GM23338 (cell line): Measurements from ENCODE around the gene ZNF552. TPM values are rescaled to one million over a fixed set of nuclear protein-coding genes. Genes with fewer than 3 reads are reported as not detected.

Source experiments
- ATAC-seq: fragments of 200-7000 bp; cut with Tn5 transposase; 3 replicates; pipeline ENCODE4 v1.9.1; 2020
- DNase-seq: peaks from one replicate; pipeline ENCODE4 v3.0.0-alpha.2; 2015; ENCODE audit warnings: low spot score
- H2AFZ ChIP-seq: fragments of 200-600 bp; sonication (generic); 2 replicates; pipeline ENCODE4 v1.8.0; 2016; ENCODE audit warnings: antibody characterized with exemption, mild to moderate bottlenecking, moderate library complexity
- H3F3A ChIP-seq: fragments of 200-600 bp; sonication (generic); replicated peaks from 2 replicates; pipeline ENCODE4 v1.8.0; 2017; ENCODE audit warnings: antibody characterized with exemption, mixed run types, low read depth
- H3K27ac ChIP-seq: fragments of 200-600 bp; sonication (generic); 2 replicates; pipeline ENCODE4 v1.6.1; 2016; ENCODE audit warnings: low read depth
- H3K27me3 ChIP-seq: fragments of 200-600 bp; sonication (generic); 2 replicates; pipeline ENCODE4 v1.8.0; 2016; ENCODE audit warnings: mild to moderate bottlenecking, mixed run types, moderate library complexity; ENCODE audit not compliant: insufficient read depth
- H3K36me3 ChIP-seq: fragments of 200-600 bp; sonication (generic); 2 replicates; pipeline ENCODE4 v1.8.0; 2016; ENCODE audit warnings: mild to moderate bottlenecking; ENCODE audit not compliant: insufficient read depth
- H3K4me1 ChIP-seq: fragments of 200-600 bp; sonication (generic); 2 replicates; pipeline ENCODE4 v1.8.0; 2016; ENCODE audit warnings: mild to moderate bottlenecking, moderate library complexity; ENCODE audit not compliant: insufficient read depth
- H3K4me2 ChIP-seq: fragments of 200-600 bp; sonication (generic); 2 replicates; pipeline ENCODE4 v1.7.1; 2017; ENCODE audit warnings: mixed run types
- H3K4me3 ChIP-seq: fragments of 200-600 bp; sonication (generic); 2 replicates; pipeline ENCODE4 v1.6.1; 2016; ENCODE audit warnings: mixed run types
- H3K79me2 ChIP-seq: fragments of 200-600 bp; sonication (generic); replicated peaks from 2 replicates; pipeline ENCODE4 v1.8.0; 2017; ENCODE audit warnings: mild to moderate bottlenecking; ENCODE audit not compliant: insufficient read depth
- H3K9me2 ChIP-seq: fragments of 200-600 bp; sonication (generic); 2 replicates; pipeline ENCODE4 v1.8.0; 2017; ENCODE audit not compliant: insufficient read depth
- H4K20me1 ChIP-seq: fragments of 200-600 bp; sonication (generic); replicated peaks from 2 replicates; pipeline ENCODE4 v1.8.0; 2017; ENCODE audit warnings: mild to moderate bottlenecking; ENCODE audit not compliant: insufficient read depth
- H3K27ac Mint-ChIP-seq: 2 replicates; pipeline ENCODE4 v1.8.0; 2020; ENCODE audit warnings: inconsistent platforms, mild to moderate bottlenecking, moderate library complexity, mixed read lengths
- H3K27me3 Mint-ChIP-seq: 3 replicates; pipeline ENCODE4 v1.8.0; 2022; ENCODE audit warnings: low read depth, mild to moderate bottlenecking, moderate library complexity, mixed read lengths, inconsistent platforms; ENCODE audit not compliant: insufficient read depth, poor library complexity
- H3K36me3 Mint-ChIP-seq: 3 replicates; pipeline ENCODE4 v1.8.0; 2021; ENCODE audit warnings: low read depth, mild to moderate bottlenecking, inconsistent platforms, moderate library complexity, mixed read lengths
- H3K4me1 Mint-ChIP-seq: 3 replicates; pipeline ENCODE4 v1.8.0; 2020; ENCODE audit warnings: mild to moderate bottlenecking, inconsistent platforms, mixed read lengths
- H3K4me3 Mint-ChIP-seq: 3 replicates; pipeline ENCODE4 v1.8.0; 2021; ENCODE audit warnings: moderate library complexity, mild to moderate bottlenecking, inconsistent platforms, mixed read lengths
- H3K9me3 Mint-ChIP-seq: 3 replicates; pipeline ENCODE4 v1.8.0; 2020; ENCODE audit warnings: moderate library complexity, mild to moderate bottlenecking, inconsistent platforms, mixed read lengths
- CREB1 ChIP-seq: fragments of 250-450 bp; sonication (Bioruptor Pico); IDR thresholded peaks from 2 replicates; pipeline ENCODE4 v1.5.0; 2020; ENCODE audit warnings: low read depth, mild to moderate bottlenecking, moderate library complexity
- ETS1 ChIP-seq: IDR thresholded peaks from 2 replicates; pipeline ENCODE4 v1.6.1; 2016; ENCODE audit warnings: antibody characterized with exemption
- EZH2 ChIP-seq: fragments of 200-600 bp; sonication (generic); IDR thresholded peaks from one replicate; pipeline ENCODE4 v1.8.0; 2017; ENCODE audit warnings: antibody characterized with exemption, mild to moderate bottlenecking, low read depth; ENCODE audit not compliant: unreplicated experiment
- JUNB ChIP-seq: IDR thresholded peaks from one replicate; pipeline ENCODE4 v1.6.1; 2016; ENCODE audit warnings: antibody characterized with exemption; ENCODE audit not compliant: unreplicated experiment
- REST ChIP-seq: IDR thresholded peaks from one replicate; pipeline ENCODE4 v1.6.1; 2018; ENCODE audit warnings: antibody characterized with exemption; ENCODE audit not compliant: unreplicated experiment
- ZNF331 ChIP-seq: fragments of 250-450 bp; sonication (Bioruptor Pico); IDR thresholded peaks from 2 replicates; pipeline ENCODE4 v1.5.0; 2020; ENCODE audit warnings: low read depth, mild to moderate bottlenecking, moderate library complexity
- ZNF462 ChIP-seq: fragments of 250-450 bp; sonication (Bioruptor Pico); IDR thresholded peaks from 2 replicates; pipeline ENCODE4 v1.5.0; 2020; ENCODE audit warnings: mild to moderate bottlenecking, moderate library complexity
- polyA plus RNA-seq: library from polyadenylated mRNA; unstranded; fragments of >200 nt; fragmentation: Nextera tagmentation; extraction: Ambion mirVana; gene quantifications from 2 replicates; pipeline ENCODE4 v1.2.1, GENCODE V29; 2016
- total RNA-seq: library from RNA; depleted of rRNA; stranded (reverse); fragments of >200 nt; shearing (Covaris generic); gene quantifications from 2 replicates; pipeline ENCODE4 v1.2.3, GENCODE V29; 2014
- TF ChIP-seq, protein P1 (sequence below), 2 experiments: fragments of 200-600 bp in 1 of 2; sonication (generic) in 1 of 2; conservative IDR thresholded peaks; 2 replicates each; pipeline versions ENCODE4 v1.5.1 to v1.6.1; 2016 to 2017; ENCODE audit warnings: antibody characterized with exemption in 2 of 2, low read depth in 2 of 2, mild to moderate bottlenecking in 2 of 2, moderate library complexity in 1 of 2

The ZNF552 gene
- total and polyA plus RNA-seq, 2 experiments from 2014 or later: 11.7 to 15.7 TPM

GRCh38 chr19:57779220-57779845, 35.4 kb downstream of the ZNF552 start:
- Histone ChIP-seq H3K27ac (peak overlapping the region; percentile 45; the same call in 1 of the 2 replicates), H3K4me1 (no peaks in the 10 kb centered on the region), H3K9me2 (no peaks in the 10 kb centered on the region), H3K27me3 (no peaks in the 10 kb centered on the region), H3K79me2 (peaks cover 69% of the 10 kb centered on the region), H3K4me2 (no peak overlapping the region), H2AFZ (no peak overlapping the region), H3K36me3 (peaks cover 25% of the 10 kb centered on the region), H3K4me3 (no peak overlapping the region), H4K20me1 (peaks cover 10% of the 10 kb centered on the region), H3F3A (0 out of 2 replicates have a peak, but pooled peaks cover 9% of the 10 kb centered on the region)
- no peak overlapping the region for H3K4me3 Mint-ChIP-seq
- H3K36me3 Mint-ChIP-seq: peaks cover 48% of the 10 kb centered on the region
- no peak overlapping the region for H3K27ac Mint-ChIP-seq
- DNase-seq (no peak), ATAC-seq (no peak)
- no peaks in the 10 kb centered on the region; the same call in 2 of the 3 replicates for H3K9me3 Mint-ChIP-seq
- no peak for TF ChIP-seq ZNF331 (CRISPR knock-in tag)
- TF ChIP-seq, protein P1, sequence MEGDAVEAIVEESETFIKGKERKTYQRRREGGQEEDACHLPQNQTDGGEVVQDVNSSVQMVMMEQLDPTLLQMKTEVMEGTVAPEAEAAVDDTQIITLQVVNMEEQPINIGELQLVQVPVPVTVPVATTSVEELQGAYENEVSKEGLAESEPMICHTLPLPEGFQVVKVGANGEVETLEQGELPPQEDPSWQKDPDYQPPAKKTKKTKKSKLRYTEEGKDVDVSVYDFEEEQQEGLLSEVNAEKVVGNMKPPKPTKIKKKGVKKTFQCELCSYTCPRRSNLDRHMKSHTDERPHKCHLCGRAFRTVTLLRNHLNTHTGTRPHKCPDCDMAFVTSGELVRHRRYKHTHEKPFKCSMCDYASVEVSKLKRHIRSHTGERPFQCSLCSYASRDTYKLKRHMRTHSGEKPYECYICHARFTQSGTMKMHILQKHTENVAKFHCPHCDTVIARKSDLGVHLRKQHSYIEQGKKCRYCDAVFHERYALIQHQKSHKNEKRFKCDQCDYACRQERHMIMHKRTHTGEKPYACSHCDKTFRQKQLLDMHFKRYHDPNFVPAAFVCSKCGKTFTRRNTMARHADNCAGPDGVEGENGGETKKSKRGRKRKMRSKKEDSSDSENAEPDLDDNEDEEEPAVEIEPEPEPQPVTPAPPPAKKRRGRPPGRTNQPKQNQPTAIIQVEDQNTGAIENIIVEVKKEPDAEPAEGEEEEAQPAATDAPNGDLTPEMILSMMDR (conservative IDR thresholded peaks at IDR 0.05; ENCODE audit: low read depth in 2 of 2): no peak
- no peak for TF ChIP-seq CREB1 (CRISPR knock-in tag)
- TF ChIP-seq EZH2: no peak
- no peaks in the 10 kb centered on the region for H3K4me1 Mint-ChIP-seq
- H3K27me3 Mint-ChIP-seq: no peaks in the 10 kb centered on the region

DNA sequence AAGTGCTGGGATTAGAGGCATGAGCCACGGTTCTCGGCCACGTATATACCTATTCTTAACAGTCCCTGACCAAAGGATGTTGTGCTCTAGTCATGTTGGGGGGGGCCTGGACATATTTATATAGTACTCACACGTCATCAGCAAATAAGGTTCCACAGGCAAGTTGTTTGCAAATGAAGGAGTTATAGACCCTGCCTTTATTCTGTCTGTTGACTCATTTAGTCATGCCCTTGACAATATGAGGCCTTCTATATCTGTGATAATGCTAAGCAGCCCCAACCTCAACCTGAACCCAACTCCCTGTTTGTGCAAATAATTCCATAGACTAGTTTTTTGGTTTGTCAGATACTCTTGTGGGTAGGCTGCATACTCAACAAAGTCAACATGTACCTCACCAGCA, 36.4 kb downstream of the ZNF552 start:
- H3K27ac Mint-ChIP-seq: no peak overlapping the region
- Histone ChIP-seq H3K4me3 (no peak overlapping the region), H3K4me2 (no peak overlapping the region), H3K36me3 (peaks cover 25% of the 10 kb centered on the region), H3K27ac (no peak overlapping the region), H3K4me1 (no peaks in the 10 kb centered on the region), H3K27me3 (no peaks in the 10 kb centered on the region), H3K79me2 (peaks cover 79% of the 10 kb centered on the region), H3K9me2 (no peaks in the 10 kb centered on the region), H3F3A (0 out of 2 replicates have a peak, but pooled peaks cover 7% of the 10 kb centered on the region), H2AFZ (no peak overlapping the region), H4K20me1 (peaks cover 12% of the 10 kb centered on the region)
- H3K4me3 Mint-ChIP-seq: no peak overlapping the region
- no peaks in the 10 kb centered on the region for H3K4me1 Mint-ChIP-seq
- H3K36me3 Mint-ChIP-seq: peaks cover 53% of the 10 kb centered on the region
- peaks cover 3% of the 10 kb centered on the region for H3K27me3 Mint-ChIP-seq
- DNase-seq (no peak), ATAC-seq (no peak)
- no peaks in the 10 kb centered on the region; the same call in 2 of the 3 replicates for H3K9me3 Mint-ChIP-seq
- no peak for TF ChIP-seq ZNF462 (CRISPR knock-in tag)
- no peak for TF ChIP-seq JUNB
- TF ChIP-seq ETS1: no peak
- TF ChIP-seq REST: no peak
